Epithelial cell of proximal tubule (primary cell): ENCODE measurements around the gene SNAI3. TPM values are rescaled to one million over a fixed set of nuclear protein-coding genes. Genes with fewer than 3 reads are reported as not detected.

Source experiments
- DNase-seq: peaks from one replicate; pipeline ENCODE4 v3.0.0-alpha.2; 2011; ENCODE audit warnings: low read depth
- H3K4me3 ChIP-seq: 2 replicates; pipeline ENCODE4 v1.5.1; 2011; ENCODE audit warnings: low read depth, mild to moderate bottlenecking, low read length
- CTCF ChIP-seq: conservative IDR thresholded peaks from 2 replicates; pipeline ENCODE4 v1.5.1; 2012; ENCODE audit warnings: low read depth, mild to moderate bottlenecking, low read length
- total RNA-seq: library from RNA; depleted of rRNA; stranded (reverse); fragments of >200 nt; gene quantifications from 2 replicates; pipeline ENCODE4 v1.2.3, GENCODE V29; 2015

Gene SNAI3
- total RNA-seq, 1 donor from 2014 or later = 0.23 TPM

GRCh38 chr16:88649924-88650748 lies 36.2 kb downstream of the SNAI3 start:
- H3K4me3 ChIP-seq = peak overlapping the region; percentile 95
- no peak for TF ChIP-seq CTCF
- DNase-seq = no peak

- peak overlapping the region; percentile 95 for H3K4me3 ChIP-seq
- DNase-seq = no peak
- no peak for TF ChIP-seq CTCF
Observed at GRCh38 chr16:88649195-88649923, 36.9 kb downstream of the SNAI3 start.

GRCh38 chr16:88647178-88648070 lies 38.9 kb downstream of the SNAI3 start:
- TF ChIP-seq CTCF = no peak
- H3K4me3 ChIP-seq = no peak overlapping the region
- DNase-seq = no peak

- H3K4me3 ChIP-seq = no peak overlapping the region
- no peak for DNase-seq
- no peak for TF ChIP-seq CTCF
Observed at GRCh38 chr16:88646345-88647034, 39.8 kb downstream of the SNAI3 start.

GRCh38 chr16:88645941-88646340 lies 40.4 kb downstream of the SNAI3 start:
- TF ChIP-seq CTCF = no peak
- DNase-seq = no peak
- H3K4me3 ChIP-seq = no peak overlapping the region

GRCh38 chr16:88645455-88645854 lies 40.9 kb downstream of the SNAI3 start:
- no peak overlapping the region for H3K4me3 ChIP-seq
- no peak for TF ChIP-seq CTCF
- no peak for DNase-seq
